Epithelial cell of esophagus (primary cell): ENCODE results near the gene CYP2C18.

ENCODE experiments used
- DNase-seq: peaks from one replicate; pipeline ENCODE4 v3.0.0; 2010; ENCODE audit warnings: low read depth
- H3K4me3 ChIP-seq: 2 replicates; pipeline ENCODE4 v1.5.1; 2011; ENCODE audit warnings: mild to moderate bottlenecking, low read length, control low read depth
- TF ChIP-seq, protein P1 (sequence below): IDR thresholded peaks from 2 replicates; pipeline ENCODE4 v1.5.1; 2011; ENCODE audit warnings: low read depth, mild to moderate bottlenecking, low read length, control low read depth, inconsistent platforms; ENCODE audit not compliant: insufficient read depth; ENCODE audit errors: missing control alignments

CYP2C18 gene

DNA sequence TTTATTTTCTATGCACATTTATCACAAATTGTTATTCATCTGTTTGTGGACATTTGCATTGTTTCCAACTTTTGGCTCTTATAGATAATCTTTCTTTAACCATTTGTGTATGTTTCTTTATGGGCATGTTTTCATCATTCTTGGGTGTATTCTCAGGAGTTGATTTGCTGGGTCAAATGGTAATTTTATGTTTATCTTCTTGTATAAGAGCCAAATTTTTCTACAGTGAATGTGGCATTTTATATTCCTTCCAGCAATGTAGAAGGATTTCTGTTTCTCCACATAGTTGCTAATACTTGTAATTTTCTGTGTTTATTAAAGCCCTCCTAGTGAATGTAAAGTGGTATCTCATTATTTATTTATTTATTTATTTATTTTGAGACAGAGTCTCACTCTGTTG, 100.7 kb downstream of the CYP2C18 start:
- TF ChIP-seq, protein P1, sequence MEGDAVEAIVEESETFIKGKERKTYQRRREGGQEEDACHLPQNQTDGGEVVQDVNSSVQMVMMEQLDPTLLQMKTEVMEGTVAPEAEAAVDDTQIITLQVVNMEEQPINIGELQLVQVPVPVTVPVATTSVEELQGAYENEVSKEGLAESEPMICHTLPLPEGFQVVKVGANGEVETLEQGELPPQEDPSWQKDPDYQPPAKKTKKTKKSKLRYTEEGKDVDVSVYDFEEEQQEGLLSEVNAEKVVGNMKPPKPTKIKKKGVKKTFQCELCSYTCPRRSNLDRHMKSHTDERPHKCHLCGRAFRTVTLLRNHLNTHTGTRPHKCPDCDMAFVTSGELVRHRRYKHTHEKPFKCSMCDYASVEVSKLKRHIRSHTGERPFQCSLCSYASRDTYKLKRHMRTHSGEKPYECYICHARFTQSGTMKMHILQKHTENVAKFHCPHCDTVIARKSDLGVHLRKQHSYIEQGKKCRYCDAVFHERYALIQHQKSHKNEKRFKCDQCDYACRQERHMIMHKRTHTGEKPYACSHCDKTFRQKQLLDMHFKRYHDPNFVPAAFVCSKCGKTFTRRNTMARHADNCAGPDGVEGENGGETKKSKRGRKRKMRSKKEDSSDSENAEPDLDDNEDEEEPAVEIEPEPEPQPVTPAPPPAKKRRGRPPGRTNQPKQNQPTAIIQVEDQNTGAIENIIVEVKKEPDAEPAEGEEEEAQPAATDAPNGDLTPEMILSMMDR = no peak
- H3K4me3 ChIP-seq = no peak overlapping the region
- DNase-seq = no peak

DNA sequence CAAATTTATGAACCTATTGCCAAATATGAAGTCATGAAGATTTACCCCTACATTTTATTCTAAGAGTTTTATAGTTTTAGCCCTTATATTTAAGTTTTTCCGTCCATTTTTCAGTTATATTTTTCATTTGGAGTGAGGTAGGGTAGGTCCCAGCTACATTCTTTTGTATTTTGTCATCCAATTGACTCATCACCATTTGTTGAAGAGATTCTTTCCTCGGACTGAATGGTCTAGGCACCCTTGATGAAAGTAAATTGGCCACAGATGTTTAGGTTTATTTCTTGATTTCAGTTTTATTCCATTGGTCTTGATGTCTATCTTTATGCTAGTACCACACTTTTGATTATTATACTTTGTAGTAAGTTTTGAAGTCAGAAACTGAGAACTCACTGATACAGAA, 101.7 kb downstream of the CYP2C18 start:
- TF ChIP-seq, protein P1 = no peak
- no peak overlapping the region for H3K4me3 ChIP-seq

More for the DNA sequence above, 101.7 kb downstream of the CYP2C18 start:
- DNase-seq = peak; percentile 2
